Nephron (organoid): ENCODE data around the gene SNCA.

Source experiments
- H3K27ac Mint-ChIP-seq, 3 experiments: 2 replicates each; pipeline ENCODE4 v1.8.0; 2020; ENCODE audit warnings: mixed read lengths in 3 of 3, mild to moderate bottlenecking in 2 of 3, moderate library complexity in 1 of 3
- H3K27me3 Mint-ChIP-seq: 2 replicates; pipeline ENCODE4 v1.8.0; 2021; ENCODE audit warnings: low read depth, mild to moderate bottlenecking, moderate library complexity, mixed read lengths
- H3K36me3 Mint-ChIP-seq: 2 replicates; pipeline ENCODE4 v1.8.0; 2020; ENCODE audit warnings: low read depth, mixed read lengths
- H3K4me1 Mint-ChIP-seq: 2 replicates; pipeline ENCODE4 v1.8.0; 2020; ENCODE audit warnings: mixed read lengths
- H3K4me3 Mint-ChIP-seq, 3 experiments: 2 replicates each; pipeline ENCODE4 v1.8.0; 2020; ENCODE audit warnings: mild to moderate bottlenecking in 3 of 3, mixed read lengths in 3 of 3, moderate library complexity in 2 of 3
- H3K9me3 Mint-ChIP-seq: 2 replicates; pipeline ENCODE4 v1.8.0; 2020; ENCODE audit warnings: mixed read lengths
- TF ChIP-seq, protein P1 (sequence below), 3 experiments: fragments of 200-600 bp; sonication (generic); IDR thresholded peaks; one replicate each; pipeline ENCODE4 v1.5.0; 2021; ENCODE audit warnings: antibody characterized with exemption in 3 of 3; ENCODE audit not compliant: unreplicated experiment in 3 of 3

SNCA gene

DNA sequence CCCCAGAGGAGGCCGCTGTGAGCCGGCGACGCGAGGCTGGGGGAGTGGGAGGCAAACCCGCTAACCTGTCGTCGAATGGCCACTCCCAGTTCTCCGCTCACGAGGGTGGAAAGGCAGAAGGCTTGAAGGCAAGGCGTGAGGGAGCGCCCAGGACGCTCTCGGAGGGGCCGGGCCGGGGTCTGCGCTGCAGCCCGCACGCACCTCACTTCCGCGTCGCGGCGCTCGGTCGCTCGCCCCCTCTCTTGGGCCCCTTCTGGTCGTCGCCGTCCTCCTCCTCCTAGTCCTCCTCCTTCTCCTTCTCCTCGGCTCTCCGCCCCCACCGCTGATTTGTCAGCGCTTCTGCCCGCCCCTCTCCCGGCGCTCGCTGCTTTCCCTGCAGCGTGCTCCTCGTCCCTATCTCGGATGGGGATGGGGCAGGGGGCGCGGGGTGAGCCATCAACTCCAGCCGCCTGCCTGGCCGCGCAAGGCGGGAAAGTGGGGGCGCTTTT is at the start of gene SNCA:
Gene SNCA, minus strand, starts transcription at position 265 of the 488 bp plus-strand sequence. CDS start 1,494 bp downstream, outside the sequence.
- Mint-ChIP-seq H3K4me3 (peak within 1 kb of the TSS; percentile 87 to 95 (median 89)), H3K27ac (peak within 1 kb of the TSS; percentile 1 to 83 (median 74)), H3K27me3 (peaks cover 38% of the 10 kb centered on the region), H3K36me3 (peaks cover 15% of the 10 kb centered on the region), H3K9me3 (no peaks in the 10 kb centered on the region), H3K4me1 (peaks cover 9% of the 10 kb centered on the region)
- TF ChIP-seq, protein P1, sequence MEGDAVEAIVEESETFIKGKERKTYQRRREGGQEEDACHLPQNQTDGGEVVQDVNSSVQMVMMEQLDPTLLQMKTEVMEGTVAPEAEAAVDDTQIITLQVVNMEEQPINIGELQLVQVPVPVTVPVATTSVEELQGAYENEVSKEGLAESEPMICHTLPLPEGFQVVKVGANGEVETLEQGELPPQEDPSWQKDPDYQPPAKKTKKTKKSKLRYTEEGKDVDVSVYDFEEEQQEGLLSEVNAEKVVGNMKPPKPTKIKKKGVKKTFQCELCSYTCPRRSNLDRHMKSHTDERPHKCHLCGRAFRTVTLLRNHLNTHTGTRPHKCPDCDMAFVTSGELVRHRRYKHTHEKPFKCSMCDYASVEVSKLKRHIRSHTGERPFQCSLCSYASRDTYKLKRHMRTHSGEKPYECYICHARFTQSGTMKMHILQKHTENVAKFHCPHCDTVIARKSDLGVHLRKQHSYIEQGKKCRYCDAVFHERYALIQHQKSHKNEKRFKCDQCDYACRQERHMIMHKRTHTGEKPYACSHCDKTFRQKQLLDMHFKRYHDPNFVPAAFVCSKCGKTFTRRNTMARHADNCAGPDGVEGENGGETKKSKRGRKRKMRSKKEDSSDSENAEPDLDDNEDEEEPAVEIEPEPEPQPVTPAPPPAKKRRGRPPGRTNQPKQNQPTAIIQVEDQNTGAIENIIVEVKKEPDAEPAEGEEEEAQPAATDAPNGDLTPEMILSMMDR (IDR thresholded peaks at IDR 0.05; ENCODE audit: unreplicated experiment in 3 of 3) = no peak

GRCh38 chr4:89879215-89879614 is 42.3 kb upstream of the SNCA start:
- no peaks in the 10 kb centered on the region for H3K36me3 Mint-ChIP-seq
- no peaks in the 10 kb centered on the region for H3K4me1 Mint-ChIP-seq
- no peaks in the 10 kb centered on the region for H3K27me3 Mint-ChIP-seq
- no peaks in the 10 kb centered on the region for H3K9me3 Mint-ChIP-seq
- H3K4me3 Mint-ChIP-seq = peak overlapping the region in 1 of 3 experiments; percentile 39
- TF ChIP-seq, protein P1 (IDR thresholded peaks at IDR 0.05; ENCODE audit: unreplicated experiment in 3 of 3) = no peak
- H3K27ac Mint-ChIP-seq = no peak overlapping the region

GRCh38 chr4:89878611-89879010 is 41.6 kb upstream of the SNCA start:
- Mint-ChIP-seq H3K27me3 (no peaks in the 10 kb centered on the region), H3K9me3 (no peaks in the 10 kb centered on the region), H3K36me3 (no peaks in the 10 kb centered on the region), H3K4me3 (no peak overlapping the region), H3K27ac (peak overlapping the region in 1 of 3 experiments; percentile 43), H3K4me1 (no peaks in the 10 kb centered on the region)
- TF ChIP-seq, protein P1 (IDR thresholded peaks at IDR 0.05; ENCODE audit: unreplicated experiment in 3 of 3) = no peak

- Mint-ChIP-seq H3K36me3 (no peaks in the 10 kb centered on the region), H3K9me3 (no peaks in the 10 kb centered on the region), H3K27me3 (no peaks in the 10 kb centered on the region), H3K4me1 (no peaks in the 10 kb centered on the region), H3K27ac (no peak overlapping the region), H3K4me3 (no peak overlapping the region)
- TF ChIP-seq, protein P1 (IDR thresholded peaks at IDR 0.05; ENCODE audit: unreplicated experiment in 3 of 3) = no peak
Measured at GRCh38 chr4:89876548-89876947, 39.6 kb upstream of the SNCA start.

- Mint-ChIP-seq H3K27ac (no peak overlapping the region), H3K4me1 (no peaks in the 10 kb centered on the region), H3K36me3 (no peaks in the 10 kb centered on the region), H3K27me3 (no peaks in the 10 kb centered on the region), H3K4me3 (no peak overlapping the region), H3K9me3 (peaks cover 4% of the 10 kb centered on the region)
- TF ChIP-seq, protein P1 (IDR thresholded peaks at IDR 0.05; ENCODE audit: unreplicated experiment in 3 of 3) = no peak
Measured at GRCh38 chr4:89871211-89871610, 34.2 kb upstream of the SNCA start.

GRCh38 chr4:89868999-89869589 is 32.1 kb upstream of the SNCA start:
- no peaks in the 10 kb centered on the region for H3K27me3 Mint-ChIP-seq
- H3K9me3 Mint-ChIP-seq = peaks cover 4% of the 10 kb centered on the region
- no peaks in the 10 kb centered on the region for H3K36me3 Mint-ChIP-seq
- H3K4me1 Mint-ChIP-seq = no peaks in the 10 kb centered on the region
- H3K27ac Mint-ChIP-seq = no peak overlapping the region
- H3K4me3 Mint-ChIP-seq = no peak overlapping the region
- TF ChIP-seq, protein P1 (IDR thresholded peaks at IDR 0.05; ENCODE audit: unreplicated experiment in 3 of 3) = peak; percentile 53 to 78 (median 54)
